Body of pancreas (tissue), 4 donors: ENCODE data around the gene UTP25.

Source experiments
- CTCF ChIP-seq, 7 experiments: fragments of 450-650 bp in 4 of 7; fragments of 200-600 bp in 3 of 7; sonication (generic) in 3 of 7; IDR thresholded peaks; one replicate each; pipeline ENCODE4 v1.5.1; 2016 to 2019; ENCODE audit warnings: antibody characterized with exemption in 7 of 7
- POLR2A ChIP-seq, 3 donors: fragments of 450-650 bp; IDR thresholded peaks; one replicate each; pipeline ENCODE4 v1.6.1; 2016; ENCODE audit warnings: antibody characterized with exemption in 3 of 3, mild to moderate bottlenecking in 2 of 3

DNA sequence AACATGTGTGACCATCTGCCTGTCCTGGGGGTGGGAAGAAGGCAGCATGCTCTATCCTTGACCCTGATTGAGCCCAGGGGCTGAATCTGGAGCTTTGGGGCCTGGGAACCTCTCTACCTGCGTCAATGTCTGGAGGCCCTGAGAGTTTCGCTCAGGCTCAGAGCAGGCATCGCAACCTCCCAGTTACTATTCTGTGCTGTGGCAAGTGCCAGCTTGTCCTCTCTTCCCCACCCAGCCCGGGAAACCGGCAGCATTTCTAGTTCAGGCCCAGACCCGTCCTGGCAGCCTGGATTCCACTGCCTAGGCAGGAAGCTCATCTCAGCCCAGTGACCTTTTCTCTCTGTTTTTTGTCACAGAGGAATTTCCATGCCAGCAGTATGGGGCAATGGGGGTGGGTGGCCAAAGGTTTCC, 11.8 kb upstream of the UTP25 start:
- TF ChIP-seq CTCF (IDR thresholded peaks at IDR 0.05): no peak
- TF ChIP-seq POLR2A (IDR thresholded peaks at IDR 0.05): no peak
